Neural progenitor cell (in vitro differentiated cells): ENCODE data around the gene ACCS. TPM values are rescaled to one million over a fixed set of nuclear protein-coding genes. Genes with fewer than 3 reads are reported as not detected.

Experiments
- DNase-seq: peaks from one replicate; pipeline ENCODE4 v3.0.0-alpha.2; 2016; ENCODE audit warnings: low spot score
- H2AFZ ChIP-seq: fragments of 200-600 bp; sonication (generic); replicated peaks from 2 replicates; pipeline ENCODE4 v1.6.1; 2016; ENCODE audit warnings: antibody characterized with exemption
- H3F3A ChIP-seq: fragments of 200-600 bp; sonication (generic); 2 replicates; pipeline ENCODE4 v1.6.1; 2016; ENCODE audit warnings: antibody characterized with exemption, low read depth
- H3K27ac ChIP-seq: fragments of 200-600 bp; sonication (generic); 2 replicates; pipeline ENCODE4 v1.5.1; 2016; ENCODE audit warnings: mild to moderate bottlenecking
- H3K27me3 ChIP-seq: fragments of 200-600 bp; sonication (generic); 2 replicates; pipeline ENCODE4 v1.6.1; 2016; ENCODE audit warnings: mild to moderate bottlenecking, moderate library complexity
- H3K36me3 ChIP-seq: fragments of 200-600 bp; sonication (generic); 2 replicates; pipeline ENCODE4 v1.5.1; 2016
- H3K4me1 ChIP-seq: fragments of 200-600 bp; sonication (generic); 2 replicates; pipeline ENCODE4 v1.6.1; 2016; ENCODE audit warnings: mixed run types
- H3K4me2 ChIP-seq: fragments of 200-600 bp; sonication (generic); 2 replicates; pipeline ENCODE4 v1.6.1; 2016
- H3K4me3 ChIP-seq: fragments of 200-600 bp; sonication (generic); 2 replicates; pipeline ENCODE4 v1.5.1; 2016
- H3K79me2 ChIP-seq: fragments of 200-600 bp; sonication (generic); 2 replicates; pipeline ENCODE4 v1.6.1; 2016; ENCODE audit warnings: low read depth
- H3K9ac ChIP-seq: fragments of 200-600 bp; sonication (generic); 2 replicates; pipeline ENCODE4 v1.6.1; 2016
- H3K9me3 ChIP-seq: fragments of 200-600 bp; sonication (generic); 2 replicates; pipeline ENCODE4 v1.5.1; 2016; ENCODE audit warnings: low read depth
- H4K20me1 ChIP-seq: fragments of 200-600 bp; sonication (generic); 2 replicates; pipeline ENCODE4 v1.6.1; 2016; ENCODE audit warnings: low read depth
- H3K27ac Mint-ChIP-seq: 3 replicates; pipeline ENCODE4 v1.8.0; 2021; ENCODE audit warnings: mixed read lengths
- H3K27me3 Mint-ChIP-seq: 2 replicates; pipeline ENCODE4 v1.8.0; 2022; ENCODE audit warnings: low read depth, mild to moderate bottlenecking, inconsistent platforms, moderate library complexity, mixed read lengths; ENCODE audit not compliant: insufficient read depth
- H3K36me3 Mint-ChIP-seq: 3 replicates; pipeline ENCODE4 v1.8.0; 2021; ENCODE audit warnings: mixed read lengths
- H3K4me1 Mint-ChIP-seq: 3 replicates; pipeline ENCODE4 v1.8.0; 2021; ENCODE audit warnings: mixed read lengths
- H3K4me3 Mint-ChIP-seq: 3 replicates; pipeline ENCODE4 v1.8.0; 2021; ENCODE audit warnings: mild to moderate bottlenecking, moderate library complexity, mixed read lengths
- H3K9me3 Mint-ChIP-seq: 3 replicates; pipeline ENCODE4 v1.8.0; 2020; ENCODE audit warnings: mixed read lengths
- CTCF ChIP-seq: fragments of 200-600 bp; sonication (generic); IDR thresholded peaks from 2 replicates; pipeline ENCODE4 v1.5.1; 2017; ENCODE audit warnings: antibody characterized with exemption, mild to moderate bottlenecking
- EZH2 ChIP-seq: fragments of 200-600 bp; sonication (generic); IDR thresholded peaks from 2 replicates; pipeline ENCODE4 v1.6.1; 2017; ENCODE audit warnings: antibody characterized with exemption, mild to moderate bottlenecking, moderate library complexity
- EZH2phosphoT487 ChIP-seq: fragments of 200-600 bp; sonication (generic); IDR thresholded peaks from 2 replicates; pipeline ENCODE4 v1.6.1; 2017; ENCODE audit warnings: antibody characterized with exemption
- total RNA-seq: library from RNA; depleted of rRNA; stranded (reverse); fragments of >200 nt; gene quantifications from 2 replicates; pipeline ENCODE4 v1.2.3, GENCODE V29; 2015; ENCODE audit warnings: low replicate concordance

The ACCS gene
- total RNA-seq, 1 donor from 2014 or later, result 7.0 TPM

GRCh38 chr11:44025727-44026126 lies 40.3 kb upstream of the ACCS start:
- Mint-ChIP-seq H3K4me1 (peaks cover 12% of the 10 kb centered on the region), H3K4me3 (no peak overlapping the region), H3K27me3 (peaks cover 3% of the 10 kb centered on the region), H3K9me3 (peaks cover 24% of the 10 kb centered on the region), H3K27ac (no peak overlapping the region), H3K36me3 (no peaks in the 10 kb centered on the region)
- no peak overlapping the region for H3K9ac ChIP-seq
- no peaks in the 10 kb centered on the region for H3K27me3 ChIP-seq
- no peak overlapping the region for H2AFZ ChIP-seq
- no peaks in the 10 kb centered on the region for H3K36me3 ChIP-seq
- DNase-seq, result no peak
- no peak overlapping the region for H3K4me3 ChIP-seq
- H3K79me2 ChIP-seq, result no peaks in the 10 kb centered on the region
- no peak for TF ChIP-seq EZH2
- TF ChIP-seq EZH2phosphoT487, result no peak
- no peak for TF ChIP-seq CTCF
- H4K20me1 ChIP-seq, result no peaks in the 10 kb centered on the region
- peaks cover 7% of the 10 kb centered on the region for H3F3A ChIP-seq
- H3K4me1 ChIP-seq, result peaks cover 15% of the 10 kb centered on the region
- H3K9me3 ChIP-seq, result peaks cover 14% of the 10 kb centered on the region
- H3K4me2 ChIP-seq, result no peak overlapping the region
- no peak overlapping the region for H3K27ac ChIP-seq

GRCh38 chr11:44028401-44028800 lies 37.7 kb upstream of the ACCS start:
- Histone ChIP-seq H3K4me2 (no peak overlapping the region), H4K20me1 (no peaks in the 10 kb centered on the region), H3K9ac (no peak overlapping the region), H3K27ac (no peak overlapping the region), H3F3A (peaks cover 16% of the 10 kb centered on the region), H3K79me2 (no peaks in the 10 kb centered on the region), H3K4me1 (peaks cover 32% of the 10 kb centered on the region), H3K4me3 (no peak overlapping the region), H3K36me3 (no peaks in the 10 kb centered on the region), H3K9me3 (peaks cover 11% of the 10 kb centered on the region), H2AFZ (no peak overlapping the region), H3K27me3 (no peaks in the 10 kb centered on the region)
- no peaks in the 10 kb centered on the region for H3K36me3 Mint-ChIP-seq
- TF ChIP-seq CTCF, result no peak
- TF ChIP-seq EZH2, result no peak
- TF ChIP-seq EZH2phosphoT487, result no peak
- DNase-seq, result no peak
- H3K4me1 Mint-ChIP-seq, result peaks cover 35% of the 10 kb centered on the region
- H3K27me3 Mint-ChIP-seq, result peaks cover 7% of the 10 kb centered on the region
- peaks cover 13% of the 10 kb centered on the region for H3K9me3 Mint-ChIP-seq
- no peak overlapping the region for H3K4me3 Mint-ChIP-seq
- no peak overlapping the region for H3K27ac Mint-ChIP-seq

- H3K27ac ChIP-seq, result no peak overlapping the region
- H3K4me1 ChIP-seq, result peaks cover 38% of the 10 kb centered on the region
- H3K9me3 ChIP-seq, result peaks cover 11% of the 10 kb centered on the region
- DNase-seq, result no peak
- Mint-ChIP-seq H3K36me3 (no peaks in the 10 kb centered on the region), H3K4me3 (no peak overlapping the region), H3K27ac (peak overlapping the region; percentile 62), H3K9me3 (peaks cover 11% of the 10 kb centered on the region), H3K27me3 (peaks cover 7% of the 10 kb centered on the region), H3K4me1 (peaks cover 39% of the 10 kb centered on the region)
- H4K20me1 ChIP-seq, result no peaks in the 10 kb centered on the region
- H3K36me3 ChIP-seq, result no peaks in the 10 kb centered on the region
- TF ChIP-seq CTCF (no peak), EZH2phosphoT487 (no peak), EZH2 (no peak)
- H3F3A ChIP-seq, result peaks cover 16% of the 10 kb centered on the region
- no peak overlapping the region for H3K9ac ChIP-seq
- H3K79me2 ChIP-seq, result no peaks in the 10 kb centered on the region
- no peak overlapping the region for H3K4me2 ChIP-seq
- no peak overlapping the region for H3K4me3 ChIP-seq
- no peak overlapping the region for H2AFZ ChIP-seq
- H3K27me3 ChIP-seq, result no peaks in the 10 kb centered on the region
Observed at GRCh38 chr11:44028816-44029506, 37.1 kb upstream of the ACCS start.
